NT2/D1 (cell line): ENCODE measurements around the gene NPLOC4.

Source experiments
- DNase-seq: peaks from one replicate; pipeline ENCODE4 v3.0.0-alpha.2; 2011; ENCODE audit warnings: low read depth, low spot score
- H3K27me3 ChIP-seq: 2 replicates; pipeline ENCODE4 v1.6.0; 2011; ENCODE audit warnings: mild to moderate bottlenecking; ENCODE audit not compliant: insufficient read length, insufficient read depth
- H3K36me3 ChIP-seq: 2 replicates; pipeline ENCODE4 v1.6.1; 2011; ENCODE audit warnings: mild to moderate bottlenecking, low read length, mixed read lengths; ENCODE audit not compliant: insufficient read depth, insufficient read length
- H3K4me1 ChIP-seq: 2 replicates; pipeline ENCODE4 v1.5.1; 2011; ENCODE audit not compliant: insufficient read depth, insufficient read length
- H3K4me3 ChIP-seq: 2 replicates; pipeline ENCODE4 v1.5.1; 2011; ENCODE audit warnings: low read depth; ENCODE audit not compliant: insufficient read length
- H3K9ac ChIP-seq: 2 replicates; pipeline ENCODE4 v1.6.0; 2011; ENCODE audit warnings: low read depth; ENCODE audit not compliant: insufficient read length
- H3K9me3 ChIP-seq: 2 replicates; pipeline ENCODE4 v1.5.1; 2011; ENCODE audit warnings: mild to moderate bottlenecking, low read length; ENCODE audit not compliant: insufficient read depth
- SUZ12 ChIP-seq: IDR thresholded peaks from 2 replicates; pipeline ENCODE4 v1.6.1; 2011; ENCODE audit not compliant: insufficient read length, insufficient read depth; ENCODE audit errors: extremely low read depth
- YY1 ChIP-seq: IDR thresholded peaks from 2 replicates; pipeline ENCODE4 v1.6.1; 2011; ENCODE audit not compliant: insufficient read length, insufficient read depth
- ZNF274 ChIP-seq: IDR thresholded peaks from 2 replicates; pipeline ENCODE4 v1.6.1; 2011; ENCODE audit warnings: mild to moderate bottlenecking, low read depth, low read length

Gene NPLOC4

DNA sequence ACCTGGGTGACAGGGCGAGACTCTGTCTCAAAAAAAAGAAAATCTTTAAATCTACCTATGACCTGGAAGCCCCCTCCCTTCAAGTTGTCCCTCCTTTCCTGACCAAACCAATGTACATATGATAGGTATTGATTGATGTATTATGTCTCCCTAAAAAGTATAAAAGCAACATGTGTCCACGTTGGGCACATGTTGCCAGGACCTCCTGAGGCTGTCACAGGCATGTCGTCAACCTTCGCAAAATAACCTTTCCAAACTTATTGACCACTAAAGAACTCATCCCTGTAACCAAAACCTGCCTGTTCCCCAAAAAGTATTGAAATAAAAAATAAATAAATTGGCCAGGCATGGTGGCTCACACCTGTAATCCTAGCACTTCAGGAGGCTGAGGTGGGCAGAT lies 25.1 kb upstream of the NPLOC4 start:
- no peaks in the 10 kb centered on the region for H3K27me3 ChIP-seq
- no peak for TF ChIP-seq SUZ12
- TF ChIP-seq YY1 = no peak
- TF ChIP-seq ZNF274 = no peak
- no peaks in the 10 kb centered on the region for H3K9me3 ChIP-seq
- peaks cover 18% of the 10 kb centered on the region for H3K36me3 ChIP-seq
- no peak for DNase-seq
- H3K4me3 ChIP-seq = no peak overlapping the region
- peaks cover 14% of the 10 kb centered on the region for H3K4me1 ChIP-seq
- H3K9ac ChIP-seq = no peak overlapping the region

DNA sequence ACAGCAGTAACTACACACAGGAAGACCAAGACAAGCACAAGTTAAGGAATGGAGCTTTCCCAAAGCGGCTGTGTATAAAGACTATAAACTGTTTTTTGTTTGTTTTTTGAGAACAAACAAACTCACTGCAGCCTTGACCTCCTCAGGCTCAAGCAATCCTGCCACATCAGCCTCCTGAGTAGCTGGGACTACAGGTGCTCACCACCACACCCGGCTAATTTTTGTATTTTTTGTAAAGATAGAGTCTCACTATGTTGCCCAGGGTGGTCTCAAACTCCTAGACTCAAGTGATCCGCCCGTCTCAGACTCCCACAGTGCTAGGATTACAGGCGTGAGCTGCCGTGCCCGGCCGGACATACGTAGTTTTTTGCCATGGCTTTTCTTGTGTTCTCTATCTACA lies 23.5 kb upstream of the NPLOC4 start:
- Histone ChIP-seq H3K4me3 (no peak overlapping the region), H3K36me3 (peaks cover 17% of the 10 kb centered on the region), H3K4me1 (peaks cover 20% of the 10 kb centered on the region), H3K9ac (no peak overlapping the region), H3K9me3 (no peaks in the 10 kb centered on the region), H3K27me3 (no peaks in the 10 kb centered on the region)
- DNase-seq = no peak
- TF ChIP-seq YY1 (no peak), ZNF274 (no peak), SUZ12 (no peak)

DNA sequence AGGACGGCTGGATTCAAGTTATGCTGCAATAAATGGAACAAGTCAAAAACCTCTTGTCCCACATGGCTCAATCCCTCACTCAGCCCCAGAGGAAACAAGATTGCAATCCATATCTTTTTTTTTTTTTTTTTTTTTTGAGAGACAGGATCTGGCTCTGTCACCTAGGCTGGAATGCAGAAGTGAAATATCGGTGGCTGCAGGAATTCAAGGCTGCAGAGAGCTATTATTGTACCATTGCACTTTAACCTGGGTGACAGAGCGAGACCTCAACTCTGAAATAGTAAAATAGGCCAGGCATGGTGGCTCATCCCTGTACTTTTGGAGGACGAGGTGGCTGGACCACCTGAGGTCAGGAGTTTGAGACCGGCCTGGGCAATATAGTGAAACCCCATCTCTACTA lies 22.1 kb upstream of the NPLOC4 start:
- Histone ChIP-seq H3K9me3 (no peaks in the 10 kb centered on the region), H3K4me1 (peaks cover 18% of the 10 kb centered on the region), H3K36me3 (peaks cover 3% of the 10 kb centered on the region), H3K9ac (no peak overlapping the region), H3K4me3 (no peak overlapping the region), H3K27me3 (no peaks in the 10 kb centered on the region)
- DNase-seq = no peak
- no peak for TF ChIP-seq ZNF274

DNA sequence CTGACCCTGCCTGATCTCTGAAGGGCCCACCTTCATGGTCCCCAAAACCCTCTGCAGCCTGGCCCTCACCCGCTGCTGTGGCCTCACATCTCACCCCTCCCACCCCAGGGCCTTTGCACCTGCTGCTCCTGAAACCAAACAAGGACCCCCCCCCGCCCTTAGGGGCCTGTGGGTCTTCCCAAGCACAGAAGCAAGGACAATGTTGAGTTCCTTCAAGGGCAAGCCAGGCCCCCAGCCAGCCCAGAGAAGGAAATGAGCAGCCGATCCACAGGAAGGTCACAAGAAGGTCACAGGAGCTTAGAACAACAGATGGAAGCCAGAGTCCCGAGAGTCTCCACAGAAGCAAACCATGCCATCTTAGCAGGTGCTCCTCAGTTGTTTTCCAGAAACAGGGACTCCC lies 19.9 kb upstream of the NPLOC4 start:
- Histone ChIP-seq H3K4me3 (no peak overlapping the region), H3K27me3 (no peaks in the 10 kb centered on the region), H3K9me3 (no peaks in the 10 kb centered on the region), H3K36me3 (no peaks in the 10 kb centered on the region), H3K4me1 (peaks cover 20% of the 10 kb centered on the region), H3K9ac (peak overlapping the region; percentile 10)
- DNase-seq = no peak
- TF ChIP-seq ZNF274 (no peak), YY1 (no peak), SUZ12 (no peak)

DNA sequence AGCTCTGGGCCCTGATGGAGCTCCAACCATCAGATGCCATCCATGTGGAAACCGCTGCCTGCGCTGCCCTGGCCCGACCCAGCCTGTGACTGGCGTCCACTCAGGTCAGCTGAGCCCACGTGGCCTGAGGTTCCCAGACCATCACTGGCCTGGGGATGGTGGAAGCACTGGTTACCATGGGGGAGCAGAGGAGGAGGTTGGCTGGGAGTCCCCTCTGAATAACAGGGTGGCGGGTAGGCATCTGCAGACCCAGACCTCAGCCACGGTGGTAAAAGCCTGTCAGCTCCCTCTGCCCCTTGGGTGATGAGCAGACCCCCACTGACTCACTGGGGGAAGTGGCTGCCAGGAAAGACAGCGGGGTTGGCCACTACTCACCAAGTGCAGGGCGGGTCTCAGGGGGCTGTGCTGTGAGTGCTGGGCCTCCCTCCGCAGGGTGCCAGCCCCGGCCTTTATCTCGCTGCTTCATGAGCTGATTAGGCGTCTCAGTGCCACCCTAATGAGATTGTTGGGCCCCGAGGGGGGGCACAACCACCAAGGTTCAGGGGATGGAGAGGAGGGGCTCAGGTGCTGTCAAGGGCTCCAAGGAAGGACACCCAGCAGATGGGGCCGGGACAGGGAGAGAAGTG lies 19.3 kb upstream of the NPLOC4 start, which contains the start of gene PDE6G:
Gene PDE6G, minus strand, starts transcription at position 425 of the 626 bp plus-strand sequence. CDS start 3,237 bp downstream, outside the sequence.
- no peaks in the 10 kb centered on the region for H3K9me3 ChIP-seq
- peak within 1 kb of the TSS; percentile 28 for H3K9ac ChIP-seq
- H3K4me1 ChIP-seq = peaks cover 26% of the 10 kb centered on the region
- TF ChIP-seq YY1 (no peak), ZNF274 (no peak), SUZ12 (no peak)
- no peak within 1 kb of the TSS for H3K4me3 ChIP-seq
- H3K27me3 ChIP-seq = no peaks in the 10 kb centered on the region
- H3K36me3 ChIP-seq = no peaks in the 10 kb centered on the region
- no peak for DNase-seq

DNA sequence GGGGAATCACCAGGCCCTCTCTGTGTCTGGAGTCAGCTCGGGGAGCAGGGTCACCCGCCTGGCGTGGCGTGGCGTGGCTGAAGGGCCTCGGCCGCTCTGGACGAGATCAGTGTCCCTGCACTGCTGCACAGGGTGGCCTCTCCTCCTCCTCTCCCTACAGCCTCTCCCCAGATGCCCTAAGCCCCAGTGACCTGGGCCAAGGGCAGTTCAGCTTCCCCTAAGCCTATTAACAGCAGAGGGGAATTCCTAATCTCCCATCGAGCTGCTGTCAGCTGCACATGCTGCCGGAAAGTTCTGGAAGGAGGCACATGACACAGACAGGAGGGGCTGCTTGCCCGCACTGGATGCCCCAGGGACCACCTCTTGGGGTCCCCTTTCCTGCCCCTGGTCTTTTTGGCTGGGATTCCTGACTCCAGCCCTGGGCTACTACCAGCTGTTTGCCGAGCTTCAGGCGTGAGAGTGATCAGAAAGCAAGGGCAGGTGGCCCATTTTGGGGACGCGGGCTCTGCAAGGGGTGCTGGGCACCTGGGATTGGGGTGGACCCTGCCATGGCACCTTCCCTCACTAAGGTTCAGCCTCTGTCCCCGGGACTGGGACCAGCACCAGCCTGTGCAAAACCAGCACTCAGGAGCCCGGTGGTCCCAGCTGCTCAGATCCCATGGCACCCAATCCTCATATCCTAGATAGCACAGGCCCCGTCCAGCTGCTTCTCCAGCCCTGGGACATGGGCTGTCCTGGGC lies 18.6 kb upstream of the NPLOC4 start:
- TF ChIP-seq YY1 (no peak), ZNF274 (no peak)
- Histone ChIP-seq H3K9ac (peak overlapping the region; percentile 28), H3K4me1 (peaks cover 32% of the 10 kb centered on the region), H3K9me3 (no peaks in the 10 kb centered on the region), H3K36me3 (no peaks in the 10 kb centered on the region), H3K27me3 (no peaks in the 10 kb centered on the region), H3K4me3 (no peak overlapping the region)
- no peak for DNase-seq

DNA sequence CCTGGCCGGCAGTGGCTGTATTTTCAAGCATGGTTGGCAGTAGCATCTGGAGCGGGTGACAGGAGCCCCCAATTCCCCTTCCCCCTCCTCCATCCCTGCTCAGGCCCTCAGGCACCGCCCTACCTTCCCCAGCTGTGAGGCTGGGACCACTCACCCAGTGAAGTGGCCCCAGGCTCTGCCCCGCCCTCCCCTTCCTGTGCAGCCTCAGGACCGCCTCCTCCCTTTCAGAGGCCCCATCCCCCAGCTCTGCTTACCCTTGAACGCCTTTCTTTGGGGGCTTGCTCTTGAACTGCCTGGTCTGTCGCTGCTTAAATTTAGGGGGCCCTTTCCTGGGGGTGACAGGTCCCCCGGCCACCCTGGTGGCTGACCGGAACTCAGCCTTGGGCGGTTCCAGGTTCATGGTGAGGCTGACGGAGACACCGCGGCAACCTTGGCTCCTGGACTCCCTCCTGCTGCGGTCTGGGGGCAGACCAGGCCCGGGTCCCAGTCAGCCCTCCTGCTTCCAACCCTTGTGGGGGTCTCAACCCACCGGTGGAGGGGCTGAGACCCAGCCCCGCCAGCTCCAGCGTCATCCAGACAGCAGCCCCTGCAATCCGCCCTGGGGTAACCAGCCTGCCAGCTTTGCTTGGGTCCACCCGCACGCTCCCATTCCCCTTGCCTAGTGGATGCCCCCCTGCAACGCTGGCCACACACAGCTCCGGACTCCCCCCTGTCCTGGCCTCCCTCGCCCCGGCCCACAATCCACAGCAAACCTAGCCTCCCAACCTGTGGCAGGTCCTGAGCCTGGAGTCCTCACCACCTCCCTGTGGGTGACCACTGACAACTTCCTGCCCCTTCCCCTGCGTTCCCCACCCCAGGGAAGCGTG lies 16.2 kb upstream of the NPLOC4 start:
- H3K9me3 ChIP-seq = no peaks in the 10 kb centered on the region
- H3K27me3 ChIP-seq = peaks cover 9% of the 10 kb centered on the region
- peaks cover 39% of the 10 kb centered on the region for H3K4me1 ChIP-seq
- peak overlapping the region; percentile 50 for H3K4me3 ChIP-seq
- peak overlapping the region; percentile 93 for H3K9ac ChIP-seq
- TF ChIP-seq YY1 (no peak), SUZ12 (no peak), ZNF274 (no peak)
- no peak for DNase-seq
- H3K36me3 ChIP-seq = no peaks in the 10 kb centered on the region
